ENCODE data around the gene SNTB2.
"Not testable (repeated sequence)": the region's sequence is repeated elsewhere in the genome, so short reads cannot be mapped to it uniquely, and the experiment has no call there.

The SNTB2 gene

DNA sequence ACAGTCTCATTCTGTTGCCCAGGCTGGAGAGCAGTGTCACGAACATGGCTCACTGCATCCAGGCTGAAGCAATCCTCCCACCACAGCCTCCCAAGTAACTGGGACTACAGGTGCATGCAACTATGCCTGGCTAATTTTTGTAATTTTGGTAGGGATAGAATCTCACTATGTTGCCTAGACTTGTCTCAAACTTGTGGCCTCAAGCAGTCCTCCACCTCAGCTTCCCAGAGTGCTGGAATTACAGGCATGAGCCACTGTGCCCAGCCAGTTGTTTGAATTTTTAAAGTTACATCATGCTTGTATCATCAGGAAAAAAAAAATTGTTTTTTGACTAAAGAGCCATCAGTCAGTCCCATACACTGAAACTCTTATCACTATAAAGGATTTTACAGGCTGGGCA is 107.1 kb downstream of the SNTB2 start:
- DNase-seq (ENCODE audit: low spot score) = no peak
- no peak overlapping the region for H3K4me3 ChIP-seq
- no peak overlapping the region for H3K27ac ChIP-seq
- TF ChIP-seq, protein P1, sequence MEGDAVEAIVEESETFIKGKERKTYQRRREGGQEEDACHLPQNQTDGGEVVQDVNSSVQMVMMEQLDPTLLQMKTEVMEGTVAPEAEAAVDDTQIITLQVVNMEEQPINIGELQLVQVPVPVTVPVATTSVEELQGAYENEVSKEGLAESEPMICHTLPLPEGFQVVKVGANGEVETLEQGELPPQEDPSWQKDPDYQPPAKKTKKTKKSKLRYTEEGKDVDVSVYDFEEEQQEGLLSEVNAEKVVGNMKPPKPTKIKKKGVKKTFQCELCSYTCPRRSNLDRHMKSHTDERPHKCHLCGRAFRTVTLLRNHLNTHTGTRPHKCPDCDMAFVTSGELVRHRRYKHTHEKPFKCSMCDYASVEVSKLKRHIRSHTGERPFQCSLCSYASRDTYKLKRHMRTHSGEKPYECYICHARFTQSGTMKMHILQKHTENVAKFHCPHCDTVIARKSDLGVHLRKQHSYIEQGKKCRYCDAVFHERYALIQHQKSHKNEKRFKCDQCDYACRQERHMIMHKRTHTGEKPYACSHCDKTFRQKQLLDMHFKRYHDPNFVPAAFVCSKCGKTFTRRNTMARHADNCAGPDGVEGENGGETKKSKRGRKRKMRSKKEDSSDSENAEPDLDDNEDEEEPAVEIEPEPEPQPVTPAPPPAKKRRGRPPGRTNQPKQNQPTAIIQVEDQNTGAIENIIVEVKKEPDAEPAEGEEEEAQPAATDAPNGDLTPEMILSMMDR (IDR thresholded peaks at IDR 0.05) = no peak

GRCh38 chr16:69296771-69297170 is 109.8 kb downstream of the SNTB2 start:
- not testable (repeated sequence) for H3K4me3 ChIP-seq; H3K27ac ChIP-seq; DNase-seq (ENCODE audit: low spot score)

DNA sequence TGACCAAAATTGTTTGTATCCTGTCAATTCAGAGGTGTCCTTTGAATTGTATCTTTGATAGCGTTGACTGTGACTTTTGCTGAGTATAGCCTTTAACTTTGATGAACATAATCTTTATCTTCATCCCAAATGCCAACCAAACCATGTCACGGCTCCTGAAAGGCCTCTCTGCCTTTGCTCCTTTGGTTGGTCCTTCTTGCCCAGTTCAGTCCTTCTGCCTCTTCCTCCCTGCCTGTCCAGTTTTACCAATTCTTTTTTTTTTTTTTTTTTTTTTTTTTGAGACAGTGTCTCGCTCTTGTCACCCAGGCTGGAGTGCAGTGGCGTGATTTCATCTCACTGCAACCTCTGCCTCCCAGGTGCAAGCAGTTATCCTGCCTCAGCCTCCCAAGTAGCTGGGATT is 111.3 kb downstream of the SNTB2 start:
- no peak for DNase-seq (ENCODE audit: low spot score)
- Histone ChIP-seq H3K4me3 (no peak overlapping the region), H3K27ac (no peak overlapping the region)
- TF ChIP-seq, protein P1 (IDR thresholded peaks at IDR 0.05) = no peak

GRCh38 chr16:69301187-69301586 is 114.2 kb downstream of the SNTB2 start:
- TF ChIP-seq, protein P1 (IDR thresholded peaks at IDR 0.05) = no peak
- Histone ChIP-seq H3K27ac (no peak overlapping the region), H3K4me3 (no peak overlapping the region)
- DNase-seq (ENCODE audit: low spot score) = no peak

DNA sequence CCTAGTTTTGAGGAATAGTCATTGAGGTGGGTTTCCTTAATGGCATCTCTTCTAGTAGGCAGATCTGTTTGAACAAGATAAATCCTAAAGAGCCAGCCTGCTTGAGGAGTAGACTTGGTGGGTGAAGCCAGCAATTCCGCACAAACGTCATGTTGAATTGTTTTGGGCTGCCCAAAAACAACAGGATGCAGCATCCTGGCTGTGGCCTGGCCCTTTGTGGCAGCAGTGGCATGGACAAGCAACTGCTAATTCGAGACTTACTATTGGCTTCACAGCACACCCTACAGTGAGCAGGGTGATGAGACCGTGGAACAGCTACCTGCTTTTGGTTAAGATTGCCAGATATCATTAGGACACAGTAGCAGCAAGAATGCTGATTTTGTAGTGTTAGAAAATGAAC is 114.9 kb downstream of the SNTB2 start:
- H3K4me3 ChIP-seq = no peak overlapping the region
- no peak overlapping the region for H3K27ac ChIP-seq
- no peak for DNase-seq (ENCODE audit: low spot score)
- TF ChIP-seq, protein P1 (IDR thresholded peaks at IDR 0.05) = no peak

GRCh38 chr16:69302301-69302700 is 115.3 kb downstream of the SNTB2 start:
- no peak for DNase-seq (ENCODE audit: low spot score)
- Histone ChIP-seq H3K27ac (no peak overlapping the region), H3K4me3 (no peak overlapping the region)
- TF ChIP-seq, protein P1 (IDR thresholded peaks at IDR 0.05) = no peak

DNA sequence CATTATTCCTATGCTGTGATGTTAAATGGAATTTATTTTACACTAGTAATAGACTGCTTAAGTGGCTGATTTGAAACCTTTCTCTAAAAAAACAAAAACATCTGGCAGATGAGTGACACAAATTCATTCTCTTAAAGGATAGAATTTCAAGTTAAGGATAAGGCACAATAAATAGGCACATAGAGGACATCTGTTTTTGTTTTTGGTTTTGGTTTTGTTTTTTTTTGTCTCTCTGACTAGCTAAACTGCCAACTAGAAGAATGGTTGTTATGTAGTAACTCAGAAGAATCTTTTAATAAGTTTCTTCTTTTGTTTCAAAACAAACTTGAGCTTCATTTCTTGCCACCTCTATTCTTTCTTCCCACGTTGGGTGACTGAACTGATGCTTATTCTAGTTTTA is 119.1 kb downstream of the SNTB2 start:
- no peak overlapping the region for H3K27ac ChIP-seq
- no peak for DNase-seq (ENCODE audit: low spot score)
- TF ChIP-seq, protein P1 (IDR thresholded peaks at IDR 0.05) = no peak
- no peak overlapping the region for H3K4me3 ChIP-seq

- no peak overlapping the region for H3K27ac ChIP-seq
- H3K4me3 ChIP-seq = no peak overlapping the region
- DNase-seq (ENCODE audit: low spot score) = no peak
- TF ChIP-seq, protein P1 (IDR thresholded peaks at IDR 0.05) = no peak
Measured at GRCh38 chr16:69307091-69307490, 120.1 kb downstream of the SNTB2 start.
